Stimulated activated CD8-positive, alpha-beta memory T cell treated with anti-CD3 and anti-CD28 coated beads, Interleukin-7, amount 100 ng/mL, for 1 hour (primary cell): ENCODE data around the gene ADNP2.

Experiments
- DNase-seq, 2 donors: peaks; one replicate each; pipeline ENCODE4 v3.0.0-alpha.2; 2020; ENCODE audit warnings: low read depth in 2 of 2

Gene ADNP2

GRCh38 chr18:80170395-80171053 lies 61.5 kb downstream of the ADNP2 start:
- DNase-seq: no peak

- peak; percentile 31 to 34 for DNase-seq
Measured at GRCh38 chr18:80171054-80171872, 62.2 kb downstream of the ADNP2 start.

GRCh38 chr18:80172056-80172455 lies 63.0 kb downstream of the ADNP2 start:
- DNase-seq: no peak

- no peak for DNase-seq
Measured at GRCh38 chr18:80173060-80173459, 64.0 kb downstream of the ADNP2 start.

DNA sequence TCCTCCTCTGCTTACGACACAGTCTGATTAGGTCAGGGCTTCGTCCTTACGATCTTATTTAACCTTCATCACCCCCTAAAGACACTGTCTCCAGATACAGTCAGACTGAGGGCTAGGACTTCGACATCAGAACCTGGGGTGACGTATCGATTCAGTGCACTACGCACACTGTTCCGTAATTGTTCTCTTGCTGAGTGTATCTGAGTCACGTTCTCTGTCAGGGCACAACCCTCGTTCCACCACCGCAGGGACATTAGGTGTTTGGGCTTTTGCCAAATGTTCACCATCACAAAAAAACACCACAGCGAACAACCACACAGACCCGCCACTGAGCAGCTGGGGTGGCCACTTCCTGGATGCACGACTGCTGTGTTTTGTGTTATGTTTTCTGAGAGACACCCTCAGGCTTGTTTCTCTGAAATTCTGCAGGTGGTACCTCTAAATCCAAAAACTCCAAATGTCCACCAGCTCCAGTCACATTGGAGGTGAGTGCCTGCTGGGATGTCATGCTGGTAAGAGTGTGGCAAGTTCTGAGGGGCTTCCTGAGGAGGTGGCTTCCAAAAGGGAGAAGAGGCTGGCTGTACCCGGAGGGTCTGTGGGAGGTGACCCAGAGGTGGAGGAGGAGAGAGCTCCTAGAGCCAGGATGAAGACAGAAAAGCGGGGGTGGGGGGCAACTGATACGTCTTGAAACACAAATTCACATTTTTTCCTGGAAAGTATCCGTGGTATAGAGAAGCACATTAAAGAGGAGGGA lies 66.6 kb downstream of the ADNP2 start:
- peak in 1 of 2 donors; percentile 53 for DNase-seq

GRCh38 chr18:80176334-80177073 lies 67.4 kb downstream of the ADNP2 start:
- DNase-seq: no peak

- DNase-seq: no peak
Measured at GRCh38 chr18:80177128-80177527, 68.1 kb downstream of the ADNP2 start.

GRCh38 chr18:80178935-80179818 lies 70.1 kb downstream of the ADNP2 start:
- no peak for DNase-seq

DNA sequence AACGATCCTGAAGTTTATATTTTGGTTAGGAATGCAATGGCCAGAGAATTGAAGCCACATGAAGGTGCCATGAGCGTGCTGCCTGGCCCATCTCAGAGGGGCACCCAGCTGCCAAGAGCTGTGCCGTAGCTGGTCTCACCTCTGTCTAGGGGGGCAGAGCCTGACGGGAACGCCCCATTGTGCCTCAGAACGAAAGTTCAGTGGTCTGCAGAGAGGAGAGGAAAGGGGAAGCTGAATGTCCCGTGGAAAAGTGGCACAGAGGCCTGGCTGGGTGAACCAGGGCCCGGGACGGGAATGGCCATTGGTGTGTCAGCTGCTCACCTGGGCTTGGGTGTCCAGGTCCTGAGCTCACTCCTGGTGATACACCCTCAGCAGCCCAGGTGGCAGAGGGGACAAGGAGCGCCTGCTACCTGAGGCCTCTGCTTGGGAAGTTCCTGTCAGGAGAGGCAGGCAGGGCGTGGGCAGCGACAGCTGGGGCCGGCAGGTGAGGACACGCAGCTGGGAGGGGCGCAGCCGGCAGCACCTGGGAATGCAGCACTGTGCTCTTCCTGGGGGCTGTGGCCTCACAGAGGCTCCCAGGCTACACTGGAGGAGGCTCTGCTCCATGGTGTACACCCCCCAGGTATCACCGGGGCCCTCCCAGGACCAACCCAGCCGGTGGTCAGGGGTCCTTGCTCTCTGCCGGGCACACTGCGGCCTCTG lies 70.9 kb downstream of the ADNP2 start:
- no peak for DNase-seq

DNA sequence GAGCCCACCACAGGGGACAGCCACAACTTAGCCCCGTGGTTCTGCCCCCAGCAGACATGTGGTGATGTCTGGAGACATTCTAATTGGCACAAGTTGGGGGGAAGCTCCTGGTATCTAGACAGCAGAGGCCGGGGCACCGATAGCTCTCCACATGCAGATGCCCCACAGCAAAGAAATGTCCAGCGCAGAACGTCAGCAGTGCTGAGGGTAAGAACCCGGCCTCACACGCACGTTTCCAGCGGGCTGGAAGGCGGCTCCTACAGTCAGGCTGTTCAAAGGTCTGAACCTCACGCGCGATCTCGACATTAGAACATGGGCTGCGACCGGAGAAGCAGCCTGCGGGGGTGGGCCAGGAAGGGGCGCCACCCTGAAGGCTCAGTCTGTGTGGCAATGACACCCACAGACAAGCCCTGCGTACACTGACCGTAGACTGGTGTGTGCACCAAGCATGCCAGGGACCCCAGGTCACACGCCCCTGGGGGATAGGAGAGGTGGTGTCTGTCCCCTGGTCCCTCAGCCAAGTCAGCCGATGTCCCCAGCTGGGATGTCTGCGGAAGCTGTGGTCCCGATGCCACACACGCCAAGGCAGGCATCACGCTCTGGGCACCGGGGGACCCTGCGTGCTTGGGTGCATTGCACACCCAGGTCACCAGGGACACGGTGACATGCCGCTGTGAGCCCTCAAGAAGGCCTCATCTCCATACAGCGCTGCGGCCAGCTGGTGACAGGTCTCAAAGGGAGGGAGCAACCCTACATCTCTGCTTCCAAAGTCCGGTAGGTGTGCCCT lies 71.9 kb downstream of the ADNP2 start:
- DNase-seq: no peak

DNA sequence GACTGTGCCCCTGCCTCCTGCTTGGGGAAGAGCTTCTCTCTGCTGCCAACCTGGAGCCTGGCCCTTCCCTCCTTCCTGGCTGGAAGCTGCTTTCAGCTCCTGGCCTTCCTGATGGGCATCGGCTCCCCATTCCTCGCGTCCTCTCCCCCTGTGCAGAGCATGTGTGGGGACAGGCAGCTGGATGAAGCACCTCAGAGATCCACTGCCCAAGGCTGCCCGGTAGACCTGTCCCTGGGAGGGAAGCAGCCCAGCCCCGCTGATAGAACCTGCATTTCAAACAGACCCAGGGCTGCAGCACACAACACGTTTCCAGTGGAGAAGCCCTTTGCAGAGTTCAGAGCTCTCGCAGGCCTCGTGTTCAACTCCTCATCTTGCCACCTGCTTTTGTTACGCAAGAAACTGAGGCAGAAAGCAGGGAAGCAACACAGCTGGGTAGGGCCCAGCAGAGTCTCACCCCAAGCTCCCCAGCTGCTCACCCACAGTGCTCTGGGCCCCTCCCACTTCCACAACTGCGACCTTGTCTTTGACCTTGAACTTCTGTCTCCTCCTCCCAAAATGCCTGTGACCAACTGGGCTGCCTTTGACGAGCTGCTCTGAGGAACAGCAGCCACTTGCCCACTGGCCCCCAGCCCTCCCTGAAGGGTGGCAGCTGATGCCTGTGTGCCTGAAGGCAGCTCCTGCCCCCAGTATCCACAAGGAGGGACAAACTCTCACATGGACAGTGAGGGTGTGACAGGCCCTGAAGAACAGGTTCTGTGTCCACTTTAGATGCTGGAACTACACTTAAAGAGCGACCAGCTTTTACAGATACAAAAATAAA lies 72.8 kb downstream of the ADNP2 start:
- DNase-seq: no peak

GRCh38 chr18:80182855-80183254 lies 73.8 kb downstream of the ADNP2 start:
- no peak for DNase-seq

GRCh38 chr18:80183273-80184050 lies 74.4 kb downstream of the ADNP2 start:
- no peak for DNase-seq

DNA sequence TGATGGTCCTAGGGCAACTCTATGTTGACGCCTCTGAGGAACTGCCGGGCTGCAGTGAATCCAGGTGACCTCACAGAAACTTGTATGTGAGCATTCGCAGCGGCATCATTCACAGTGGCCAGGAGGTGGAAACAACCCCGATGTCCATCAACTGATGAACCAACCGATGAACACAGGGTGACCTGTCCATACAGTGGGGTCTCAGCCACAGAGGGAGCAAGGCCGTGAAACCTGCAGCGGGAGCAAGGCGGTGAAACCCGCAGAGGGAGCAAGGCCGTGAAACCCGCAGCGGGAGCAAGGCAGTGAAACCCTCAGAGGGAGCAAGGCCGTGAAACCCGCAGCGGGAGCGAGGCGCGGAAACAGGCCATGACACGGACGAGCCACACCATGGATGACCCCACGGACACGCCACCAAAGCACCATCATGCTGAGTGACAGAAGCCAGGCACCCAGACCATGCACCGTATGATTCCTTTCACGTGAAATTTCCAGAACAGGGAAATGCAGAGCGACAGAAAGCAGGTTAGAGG lies 75.2 kb downstream of the ADNP2 start:
- no peak for DNase-seq

GRCh38 chr18:80185545-80185944 lies 76.5 kb downstream of the ADNP2 start:
- no peak for DNase-seq

DNA sequence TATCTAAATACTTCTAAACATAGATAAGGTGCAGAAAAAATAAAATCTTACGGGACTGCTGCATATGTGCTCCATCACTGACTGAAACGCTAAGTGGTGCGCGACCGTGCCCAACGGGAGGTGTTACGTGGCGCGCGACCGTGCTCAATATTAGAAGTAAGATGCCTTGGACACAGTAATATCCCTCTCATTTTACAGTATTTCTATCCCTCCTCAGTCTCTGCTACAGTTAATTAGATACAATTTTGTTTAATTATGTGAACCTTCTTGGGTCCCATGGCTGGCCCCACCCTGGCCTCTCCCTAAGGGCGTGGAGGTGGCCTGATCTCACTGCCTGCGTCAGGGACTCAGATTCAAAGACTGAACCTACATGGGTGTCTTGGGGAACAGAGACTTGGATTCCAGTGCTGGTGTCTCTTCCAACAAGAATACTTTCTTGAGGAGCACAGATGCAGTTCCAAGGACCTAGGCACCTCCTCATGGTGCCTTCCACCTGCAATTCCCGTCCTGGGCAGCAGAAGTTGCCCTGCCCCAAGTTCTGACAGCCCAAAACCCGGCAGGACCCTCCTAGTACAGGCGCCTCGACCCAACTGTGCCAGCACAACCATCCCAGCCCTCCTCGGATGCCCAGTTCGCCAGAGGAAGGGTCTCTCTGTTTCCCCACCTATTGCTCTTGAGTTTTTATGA lies 79.0 kb downstream of the ADNP2 start:
- DNase-seq: no peak
